ENCODE results near the gene CHCHD5.

- no peak for TF ChIP-seq CTCF (conservative IDR thresholded peaks at IDR 0.05; ENCODE audit: low read depth, low read length)
- TF ChIP-seq EZH2 (IDR thresholded peaks at IDR 0.05; ENCODE audit: borderline replicate concordance, low read depth, low read length, poor library complexity, severe bottlenecking), result no peak
Observed at GRCh38 chr2:112629224-112629623, 44.8 kb downstream of the CHCHD5 start.
